ENCODE data around the gene C6orf62.
"Not testable (repeated sequence)": the region's sequence is repeated elsewhere in the genome, so short reads cannot be mapped to it uniquely, and the experiment has no call there.

Gene C6orf62

GRCh38 chr6:24702720-24703282, 16.2 kb downstream of the C6orf62 start:
- no peak for DNase-seq

- DNase-seq, result no peak
These were observed 19.2 kb downstream of the C6orf62 start for GRCh38 chr6:24699521-24700359.

DNA sequence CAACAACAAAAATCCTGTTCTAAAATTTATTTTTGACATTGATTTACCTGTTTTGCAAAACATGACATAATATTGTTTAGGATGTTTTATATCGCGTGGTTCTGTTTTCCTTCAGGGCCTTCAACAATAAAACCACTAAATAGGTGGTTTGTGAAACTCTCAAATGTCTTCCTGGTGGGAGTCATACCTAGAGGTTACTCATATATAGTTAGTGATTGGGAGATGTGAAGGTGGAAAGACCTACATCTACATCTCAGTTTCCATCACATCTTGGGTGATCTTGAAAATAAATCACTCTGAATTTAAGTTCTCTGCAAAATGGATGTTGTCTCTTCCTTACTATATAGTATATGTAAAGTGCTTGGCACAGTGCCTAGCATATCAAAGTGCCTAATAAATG, 22.9 kb downstream of the C6orf62 start:
- DNase-seq, result no peak

DNA sequence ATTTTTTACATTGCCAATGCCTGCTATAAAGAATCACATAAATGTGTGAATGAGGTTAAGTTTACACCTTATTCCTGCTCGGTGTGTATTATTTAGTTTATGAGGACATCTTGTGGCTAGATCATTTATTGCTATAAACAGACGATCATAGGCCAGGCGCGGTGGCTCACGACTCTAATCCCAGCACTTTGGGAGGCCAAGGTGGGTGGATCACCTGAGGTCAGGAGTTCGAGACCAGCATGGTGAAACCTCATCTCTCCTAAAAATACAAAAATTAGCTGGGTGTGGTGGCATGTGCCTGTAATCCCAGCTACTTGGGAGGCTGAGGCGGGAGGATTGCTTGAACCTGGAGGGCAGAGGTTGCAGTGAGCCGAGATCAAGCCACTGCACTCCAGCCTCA, 23.3 kb downstream of the C6orf62 start:
- peak in 7 of 56 donors; percentile 3 to 30 (median 6) for DNase-seq

- no peak for DNase-seq
These were observed 24.8 kb downstream of the C6orf62 start for GRCh38 chr6:24694198-24694597.

- peak in 1 of 56 donors; percentile 4 for DNase-seq
These were observed 25.9 kb downstream of the C6orf62 start for GRCh38 chr6:24692848-24693592.

DNA sequence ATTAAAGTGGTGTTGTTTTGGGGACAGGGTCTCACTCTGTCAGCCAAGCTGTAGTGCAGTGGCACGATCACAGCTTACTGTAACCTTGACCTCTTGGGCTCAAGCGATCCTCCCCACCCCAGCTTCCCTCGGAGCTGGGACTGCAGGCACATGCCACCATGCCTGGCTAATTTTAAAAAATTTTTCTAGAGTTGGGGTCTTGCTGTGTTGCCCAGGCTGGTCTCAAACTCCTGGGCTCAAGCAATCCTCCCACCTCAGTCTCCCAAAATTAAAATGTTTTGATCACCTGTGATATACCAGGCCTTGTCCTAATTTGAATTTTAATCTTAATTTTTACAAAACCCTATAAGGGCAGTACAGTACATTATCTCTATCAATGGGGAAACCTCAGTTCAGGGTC, 26.5 kb downstream of the C6orf62 start:
- no peak for DNase-seq

DNA sequence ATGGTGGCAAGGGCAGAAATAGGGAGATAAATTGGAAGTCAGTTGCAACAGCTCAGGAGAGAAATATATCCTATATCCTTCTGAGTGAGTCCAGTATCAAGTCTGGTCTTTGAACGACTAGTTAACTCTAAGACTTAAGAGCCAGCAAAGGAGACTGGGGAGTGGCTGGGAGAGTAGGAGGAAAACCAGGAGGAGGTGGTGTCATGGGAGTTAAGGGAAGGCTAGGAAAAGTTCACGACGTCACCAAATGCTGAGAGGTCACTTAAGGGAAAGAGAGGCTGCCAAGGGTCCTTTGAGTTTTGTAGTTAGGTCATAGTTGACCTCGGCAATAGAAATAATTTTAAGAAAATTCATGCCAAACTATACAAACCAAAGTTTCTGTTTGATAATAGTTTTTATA, 27.0 kb downstream of the C6orf62 start:
- no peak for DNase-seq

- DNase-seq, result no peak
These were observed 27.4 kb downstream of the C6orf62 start for GRCh38 chr6:24691550-24691949.

GRCh38 chr6:24690593-24690992, 28.4 kb downstream of the C6orf62 start:
- no peak for DNase-seq

DNA sequence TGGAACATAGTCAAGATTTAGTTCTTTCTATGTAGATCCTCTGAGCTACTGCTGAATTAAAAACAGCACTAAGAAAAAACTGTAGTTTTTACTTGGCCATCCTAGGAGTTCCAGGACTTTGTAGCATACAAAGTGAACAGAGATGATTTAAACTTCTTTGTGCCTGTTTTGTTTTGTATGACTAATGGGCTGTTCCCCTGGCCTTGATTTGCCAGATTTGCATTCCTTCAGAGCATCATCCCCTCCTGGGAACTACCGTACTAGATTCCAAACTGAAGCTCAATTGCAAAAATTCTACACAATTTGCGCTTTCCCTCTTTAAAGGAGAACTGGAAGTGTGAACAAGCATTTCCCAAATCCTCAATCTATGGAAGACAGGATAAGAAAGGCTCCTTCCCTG, 29.0 kb downstream of the C6orf62 start:
- DNase-seq, result no peak

DNA sequence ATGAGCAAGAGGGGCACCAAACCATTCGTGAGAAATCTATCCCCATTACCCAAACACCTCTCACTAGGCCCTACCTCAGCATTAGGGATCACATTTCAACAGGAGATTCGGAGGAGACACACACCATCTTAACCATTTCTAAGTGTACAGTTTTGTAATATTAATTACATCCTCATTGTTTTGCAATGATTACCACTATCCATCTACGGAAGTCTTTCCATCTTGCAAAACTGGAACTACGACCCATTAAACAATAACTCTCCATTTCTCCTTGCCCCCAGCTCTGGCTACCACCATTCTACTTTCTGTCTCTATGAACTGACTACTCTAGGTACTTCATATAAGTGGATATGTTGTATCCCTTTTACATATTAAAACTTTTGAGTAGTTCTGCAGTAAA, 32.0 kb downstream of the C6orf62 start:
- DNase-seq, result no peak

DNA sequence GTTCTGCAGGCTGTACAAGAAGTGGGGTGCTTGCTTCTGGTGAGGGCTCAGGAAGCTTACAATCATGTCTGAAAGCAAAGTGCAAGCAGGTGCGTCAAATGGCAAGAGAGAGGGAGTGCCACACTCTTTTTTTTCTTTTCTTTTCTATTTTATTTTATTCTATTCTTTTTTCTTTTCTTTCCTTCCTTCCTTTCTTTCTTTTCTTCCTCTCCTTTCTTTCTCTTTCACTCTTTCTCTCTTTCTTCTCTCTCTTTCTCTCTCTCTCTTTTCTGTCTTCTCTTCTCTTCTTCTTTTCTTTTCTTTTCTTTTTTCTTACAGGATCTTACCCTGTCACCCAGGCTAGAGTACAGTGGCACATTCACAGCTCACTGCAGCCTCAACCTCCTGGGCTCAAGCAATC, 32.5 kb downstream of the C6orf62 start:
- no peak for DNase-seq

GRCh38 chr6:24683297-24684296, 35.4 kb downstream of the C6orf62 start:
- no peak for DNase-seq

DNA sequence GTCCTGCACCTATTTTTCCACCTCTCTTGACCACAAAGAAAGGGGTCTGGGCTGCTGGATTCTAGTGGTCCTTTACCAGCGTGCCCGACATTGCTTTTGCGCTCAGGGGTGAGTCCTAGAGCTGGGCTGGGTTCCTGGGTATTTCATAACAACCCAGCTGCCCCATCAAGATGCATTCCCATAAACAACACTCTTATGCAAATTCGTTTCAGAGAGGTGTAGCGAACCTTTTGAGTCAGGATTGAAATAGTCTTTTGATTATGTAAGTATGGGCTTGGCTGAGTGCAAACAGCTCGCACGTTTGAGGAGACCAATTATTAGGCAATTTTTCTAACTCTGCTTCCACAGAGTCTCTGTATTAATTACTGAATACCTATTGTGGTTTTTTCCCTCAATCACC, 38.4 kb downstream of the C6orf62 start:
- no peak for DNase-seq

DNA sequence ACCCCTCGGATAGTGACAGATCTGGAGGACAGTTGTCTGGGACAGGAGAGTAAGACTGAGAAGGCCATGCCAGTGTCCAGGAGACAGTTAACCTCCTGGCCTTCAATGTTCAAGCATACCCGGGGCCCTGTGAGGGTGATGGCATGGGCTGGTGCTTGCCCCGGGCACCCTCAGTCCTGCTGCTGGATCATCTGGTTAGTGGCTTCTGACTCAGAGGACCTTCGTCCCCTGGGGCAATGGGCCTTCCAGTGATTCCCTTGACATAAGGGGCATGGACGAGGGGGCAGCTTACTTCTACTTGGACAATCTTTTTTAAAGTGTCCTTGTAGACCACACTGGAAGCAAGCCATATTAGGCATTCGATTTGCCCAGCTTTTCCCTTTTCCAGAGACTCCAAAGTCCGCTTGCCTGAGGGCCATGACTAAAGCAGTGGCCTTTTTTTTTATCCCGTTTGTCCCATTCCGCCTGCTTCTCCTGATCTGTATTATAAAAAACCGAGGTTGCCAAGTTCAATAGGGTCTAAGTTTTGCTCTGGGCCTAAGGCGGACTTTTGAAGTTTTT, 40.1 kb downstream of the C6orf62 start:
- DNase-seq, result not testable (repeated sequence)

DNA sequence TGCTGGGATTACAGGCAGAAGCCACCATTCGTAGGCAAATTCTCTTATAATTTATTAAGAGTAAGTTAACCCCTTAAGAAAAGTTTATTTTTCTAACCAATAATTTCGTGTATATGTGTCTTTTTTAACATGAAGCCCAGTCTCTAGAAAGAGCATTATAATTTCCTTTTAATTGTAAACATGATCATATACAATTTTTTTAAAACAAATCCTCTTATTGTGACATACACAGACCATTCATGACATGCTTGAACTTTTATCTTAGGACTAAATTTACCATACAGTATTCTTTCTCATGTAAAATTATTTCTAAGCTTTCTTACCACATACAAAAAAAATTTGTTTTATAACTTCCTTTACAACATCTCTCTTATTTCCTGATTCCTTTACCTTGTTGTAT, 45.3 kb downstream of the C6orf62 start:
- DNase-seq, result no peak

DNA sequence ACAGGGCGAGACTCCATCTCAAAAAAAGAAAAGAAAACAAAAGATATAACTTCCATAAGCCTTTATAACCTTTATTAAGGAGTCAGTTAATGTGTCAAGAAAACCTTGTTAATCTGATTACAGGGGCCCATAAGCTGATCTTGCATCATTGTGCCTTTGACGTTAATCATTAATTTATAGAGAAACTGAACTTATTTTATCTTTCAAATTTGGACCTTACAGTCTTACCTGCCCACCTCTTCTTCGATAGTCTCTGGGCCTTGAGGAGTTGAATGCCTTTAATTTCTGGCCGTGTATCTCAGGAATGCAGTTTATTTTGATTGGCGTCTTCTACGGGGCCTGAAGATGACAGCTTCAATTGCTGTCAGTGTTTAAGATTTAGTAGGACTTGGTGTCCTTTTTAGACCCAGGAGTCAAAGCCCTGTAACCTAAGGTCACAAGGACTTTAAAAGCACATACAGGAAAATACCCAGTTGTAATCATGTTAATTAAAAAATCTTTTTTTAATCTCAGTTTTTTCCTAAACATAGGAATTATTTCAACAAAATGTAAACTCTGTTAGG, 46.3 kb downstream of the C6orf62 start:
- no peak for DNase-seq

DNA sequence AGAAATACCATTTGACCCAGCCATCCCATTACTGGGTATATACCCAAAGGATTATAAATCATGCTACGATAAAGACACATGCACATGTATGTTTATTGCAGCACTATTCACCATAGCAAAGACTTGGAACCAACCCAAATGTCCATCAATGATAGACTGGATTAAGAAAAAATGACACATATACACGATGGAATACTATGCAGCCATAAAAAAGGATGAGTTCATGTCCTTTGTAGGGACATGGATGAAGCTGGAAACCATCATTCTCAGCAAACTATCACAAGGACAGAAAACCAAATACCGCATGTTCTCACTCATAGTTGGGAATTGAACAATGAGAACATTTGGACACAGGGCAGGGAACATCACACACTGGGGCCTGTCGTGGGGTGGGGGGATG, 47.9 kb downstream of the C6orf62 start:
- DNase-seq, result not testable (repeated sequence)

DNA sequence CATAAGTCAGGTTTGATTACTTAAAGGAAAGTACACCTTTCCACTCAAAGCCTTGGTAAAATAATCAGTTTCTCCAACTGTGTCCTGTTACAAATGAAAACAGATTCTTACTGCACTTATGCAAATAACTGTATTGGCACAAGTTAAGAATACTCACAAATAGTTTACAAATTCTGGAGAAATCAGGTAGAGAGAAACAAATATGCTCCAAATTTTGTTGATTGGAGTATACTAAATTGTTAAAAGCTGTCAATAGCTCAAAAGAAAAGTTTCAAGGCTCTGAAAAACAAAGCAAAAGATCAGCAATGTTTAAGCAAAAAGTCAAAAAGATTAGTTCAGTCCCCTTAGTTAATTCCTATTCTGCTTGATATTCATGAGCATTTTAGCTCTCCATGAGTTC, 48.5 kb downstream of the C6orf62 start:
- not testable (repeated sequence) for DNase-seq

GRCh38 chr6:24668997-24669361, 50.0 kb downstream of the C6orf62 start:
- no peak for DNase-seq

All from amygdala (tissue), 56 donors.